GM18858 (cell line): ENCODE measurements around the gene NTM.
A peak's percentile ranks its signal among the peaks of the same experiment; 100 is the strongest.

Experiments
- ATAC-seq: cut with Tn5 transposase; IDR thresholded peaks from one replicate; pipeline ENCODE4 v1.9.1; 2021; ENCODE audit not compliant: unreplicated experiment

Gene NTM

GRCh38 chr11:132028380-132029240, 658.2 kb downstream of the NTM start:
- ATAC-seq, result peak; percentile 48

- no peak for ATAC-seq
These were observed 660.5 kb downstream of the NTM start for GRCh38 chr11:132030896-132031295.

GRCh38 chr11:132032555-132032954, 662.1 kb downstream of the NTM start:
- no peak for ATAC-seq

- ATAC-seq, result no peak
These were observed 662.6 kb downstream of the NTM start for GRCh38 chr11:132033051-132033450.

- no peak for ATAC-seq
These were observed 664.8 kb downstream of the NTM start for GRCh38 chr11:132035228-132035627.

- ATAC-seq, result no peak
These were observed 665.4 kb downstream of the NTM start for GRCh38 chr11:132035766-132036165.

- ATAC-seq, result no peak
These were observed 665.8 kb downstream of the NTM start for GRCh38 chr11:132036220-132036619.

GRCh38 chr11:132036746-132037466, 666.5 kb downstream of the NTM start:
- no peak for ATAC-seq

GRCh38 chr11:132037467-132037862, 667.0 kb downstream of the NTM start:
- no peak for ATAC-seq

GRCh38 chr11:132037956-132038355, 667.5 kb downstream of the NTM start:
- ATAC-seq, result no peak

- no peak for ATAC-seq
These were observed 669.1 kb downstream of the NTM start for GRCh38 chr11:132039521-132039920.

- ATAC-seq, result no peak
These were observed 671.9 kb downstream of the NTM start for GRCh38 chr11:132042296-132042695.

- ATAC-seq, result no peak
These were observed 673.3 kb downstream of the NTM start for GRCh38 chr11:132043714-132044113.

- no peak for ATAC-seq
These were observed 674.7 kb downstream of the NTM start for GRCh38 chr11:132045107-132045506.

GRCh38 chr11:132046288-132046865, 676.0 kb downstream of the NTM start:
- ATAC-seq, result no peak

GRCh38 chr11:132047167-132047566, 676.8 kb downstream of the NTM start:
- ATAC-seq, result no peak

GRCh38 chr11:132048040-132048439, 677.6 kb downstream of the NTM start:
- no peak for ATAC-seq

- no peak for ATAC-seq
These were observed 678.8 kb downstream of the NTM start for GRCh38 chr11:132049205-132049604.

GRCh38 chr11:132050049-132050448, 679.6 kb downstream of the NTM start:
- no peak for ATAC-seq

- ATAC-seq, result no peak
These were observed 680.3 kb downstream of the NTM start for GRCh38 chr11:132050577-132051165.

- ATAC-seq, result no peak
These were observed 681.3 kb downstream of the NTM start for GRCh38 chr11:132051704-132052103.

GRCh38 chr11:132052342-132052741, 681.9 kb downstream of the NTM start:
- no peak for ATAC-seq
